ENCODE measurements around the gene ITIH4. TPM values are rescaled to one million over a fixed set of nuclear protein-coding genes. Genes with fewer than 3 reads are reported as not detected.

ITIH4 gene
- total and polyA plus RNA-seq, 2 experiments from 2014 or later, result 55.9 to 91.3 TPM

GRCh38 chr3:52860424-52860768 lies 29.9 kb upstream of the ITIH4 start:
- Histone ChIP-seq H3K9me2 (replicated peaks; ENCODE audit: insufficient read depth) (no peaks in the 10 kb centered on the region), H2AFZ (no peak overlapping the region), H3K27me3 (no peaks in the 10 kb centered on the region), H3K4me3 (no peak overlapping the region), H3K36me3 (replicated peaks; ENCODE audit: insufficient read depth, low read depth) (no peaks in the 10 kb centered on the region), H3K27ac (no peak overlapping the region), H3K4me1 (ENCODE audit: insufficient read depth) (no peaks in the 10 kb centered on the region), H4K20me1 (ENCODE audit: insufficient read depth, poor library complexity, severe bottlenecking) (no peaks in the 10 kb centered on the region), H3K9me3 (ENCODE audit: low read depth) (no peaks in the 10 kb centered on the region), H3K79me2 (no peaks in the 10 kb centered on the region), H3K4me2 (no peak overlapping the region)
- no peak for DNase-seq (ENCODE audit: low spot score)
- TF ChIP-seq EZH2phosphoT487 (IDR thresholded peaks at IDR 0.05; ENCODE audit: low read depth, severe bottlenecking, unreplicated experiment) (no peak), CTCF (IDR thresholded peaks at IDR 0.05; ENCODE audit: poor library complexity) (no peak), EZH2 (IDR thresholded peaks at IDR 0.05; ENCODE audit: borderline replicate concordance) (no peak)
- WGBS (ENCODE audit: low lambda C conversion rate, missing lambda C conversion rate), result 95% methylated on average over 8 of the region's 8 CpGs

DNA sequence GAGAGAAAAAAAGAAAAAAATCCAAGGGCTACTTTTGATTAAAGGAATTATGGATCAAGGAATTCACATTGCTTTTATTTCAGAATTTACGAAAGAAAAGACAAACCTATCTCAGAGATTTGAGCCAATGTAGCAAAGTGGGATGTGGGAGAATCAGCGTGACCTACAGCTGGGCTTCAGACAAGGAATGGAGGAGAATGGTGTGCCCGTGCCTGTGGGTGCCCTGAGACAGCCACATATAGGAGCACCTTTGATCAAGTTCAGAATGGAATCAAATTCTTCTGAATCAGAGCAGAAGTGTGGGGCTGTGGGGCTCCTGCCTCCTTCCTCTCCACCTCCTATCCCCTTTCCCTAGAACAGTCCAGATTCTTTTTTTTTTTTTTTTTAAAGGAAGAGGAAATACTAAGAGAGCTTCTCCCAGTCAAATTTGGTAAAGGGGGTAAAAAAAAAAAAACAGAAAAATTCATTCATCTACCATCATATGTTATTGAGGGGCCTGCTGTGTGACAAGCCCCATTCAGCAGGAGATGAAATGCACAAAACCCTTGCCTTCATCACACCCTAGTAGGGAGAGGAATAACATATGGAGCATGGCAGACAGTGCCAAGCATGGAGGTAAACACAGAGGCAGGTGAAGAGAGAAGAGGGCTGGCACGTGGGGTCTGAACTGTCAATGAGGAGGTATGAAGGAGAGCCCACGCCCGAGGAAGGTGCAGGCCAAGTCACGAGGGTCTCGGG lies 29.4 kb upstream of the ITIH4 start:
- Histone ChIP-seq H3K27ac (no peak overlapping the region), H2AFZ (no peak overlapping the region), H3K4me2 (no peak overlapping the region), H4K20me1 (ENCODE audit: insufficient read depth, poor library complexity, severe bottlenecking) (no peaks in the 10 kb centered on the region), H3K79me2 (no peaks in the 10 kb centered on the region), H3K9me2 (replicated peaks; ENCODE audit: insufficient read depth) (no peaks in the 10 kb centered on the region), H3K27me3 (no peaks in the 10 kb centered on the region), H3K4me3 (no peak overlapping the region), H3K36me3 (replicated peaks; ENCODE audit: insufficient read depth, low read depth) (no peaks in the 10 kb centered on the region), H3K9me3 (ENCODE audit: low read depth) (no peaks in the 10 kb centered on the region), H3K4me1 (ENCODE audit: insufficient read depth) (no peaks in the 10 kb centered on the region)
- no peak for TF ChIP-seq CTCF (IDR thresholded peaks at IDR 0.05; ENCODE audit: poor library complexity)
- TF ChIP-seq EZH2phosphoT487 (IDR thresholded peaks at IDR 0.05; ENCODE audit: low read depth, severe bottlenecking, unreplicated experiment), result no peak
- no peak for TF ChIP-seq EZH2 (IDR thresholded peaks at IDR 0.05; ENCODE audit: borderline replicate concordance)
- 92% methylated on average over 8 of the region's 8 CpGs for WGBS (ENCODE audit: low lambda C conversion rate, missing lambda C conversion rate)
- no peak for DNase-seq (ENCODE audit: low spot score)

DNA sequence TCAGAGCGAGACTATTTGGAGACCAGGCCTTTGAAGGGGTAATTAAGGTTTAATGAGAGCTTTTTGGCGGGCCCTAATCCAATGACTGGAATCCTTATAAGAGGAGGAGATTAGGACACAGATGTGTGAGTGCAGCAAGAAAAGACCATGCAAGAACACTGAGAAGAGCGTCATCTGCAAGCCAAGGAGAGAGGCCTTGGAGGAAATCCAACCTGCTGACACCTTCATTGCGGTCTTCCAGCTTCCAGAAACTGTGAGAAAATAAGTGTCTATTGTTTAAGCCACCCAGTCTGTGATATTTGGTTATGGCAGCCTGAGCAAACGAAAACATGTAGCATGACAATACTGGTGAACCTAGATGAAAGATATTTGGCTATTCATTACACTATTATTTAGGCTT lies 27.4 kb upstream of the ITIH4 start:
- H2AFZ ChIP-seq, result no peak overlapping the region
- H4K20me1 ChIP-seq (ENCODE audit: insufficient read depth, poor library complexity, severe bottlenecking), result no peaks in the 10 kb centered on the region
- no peaks in the 10 kb centered on the region for H3K36me3 ChIP-seq (replicated peaks; ENCODE audit: insufficient read depth, low read depth)
- H3K4me3 ChIP-seq, result no peak overlapping the region
- WGBS (ENCODE audit: low lambda C conversion rate, missing lambda C conversion rate), result 89% methylated on average over 5 of the region's 5 CpGs
- H3K4me1 ChIP-seq (ENCODE audit: insufficient read depth), result no peaks in the 10 kb centered on the region
- no peak for TF ChIP-seq EZH2phosphoT487 (IDR thresholded peaks at IDR 0.05; ENCODE audit: low read depth, severe bottlenecking, unreplicated experiment)
- TF ChIP-seq EZH2 (IDR thresholded peaks at IDR 0.05; ENCODE audit: borderline replicate concordance), result no peak
- no peak for TF ChIP-seq CTCF (IDR thresholded peaks at IDR 0.05; ENCODE audit: poor library complexity)
- no peaks in the 10 kb centered on the region for H3K9me3 ChIP-seq (ENCODE audit: low read depth)
- no peak overlapping the region for H3K4me2 ChIP-seq
- H3K9me2 ChIP-seq (replicated peaks; ENCODE audit: insufficient read depth), result no peaks in the 10 kb centered on the region
- DNase-seq (ENCODE audit: low spot score), result no peak
- H3K79me2 ChIP-seq, result no peaks in the 10 kb centered on the region
- H3K27me3 ChIP-seq, result no peaks in the 10 kb centered on the region
- no peak overlapping the region for H3K27ac ChIP-seq
